GM19397 (cell line): ENCODE measurements around the gene SLC5A9.
"Not testable (repeated sequence)": the region's sequence is repeated elsewhere in the genome, so short reads cannot be mapped to it uniquely, and the experiment has no call there.

Experiments used
- ATAC-seq: cut with Tn5 transposase; IDR thresholded peaks from one replicate; pipeline ENCODE4 v1.9.1; 2021; ENCODE audit warnings: mild to moderate bottlenecking, moderate library complexity; ENCODE audit not compliant: unreplicated experiment

SLC5A9 gene

DNA sequence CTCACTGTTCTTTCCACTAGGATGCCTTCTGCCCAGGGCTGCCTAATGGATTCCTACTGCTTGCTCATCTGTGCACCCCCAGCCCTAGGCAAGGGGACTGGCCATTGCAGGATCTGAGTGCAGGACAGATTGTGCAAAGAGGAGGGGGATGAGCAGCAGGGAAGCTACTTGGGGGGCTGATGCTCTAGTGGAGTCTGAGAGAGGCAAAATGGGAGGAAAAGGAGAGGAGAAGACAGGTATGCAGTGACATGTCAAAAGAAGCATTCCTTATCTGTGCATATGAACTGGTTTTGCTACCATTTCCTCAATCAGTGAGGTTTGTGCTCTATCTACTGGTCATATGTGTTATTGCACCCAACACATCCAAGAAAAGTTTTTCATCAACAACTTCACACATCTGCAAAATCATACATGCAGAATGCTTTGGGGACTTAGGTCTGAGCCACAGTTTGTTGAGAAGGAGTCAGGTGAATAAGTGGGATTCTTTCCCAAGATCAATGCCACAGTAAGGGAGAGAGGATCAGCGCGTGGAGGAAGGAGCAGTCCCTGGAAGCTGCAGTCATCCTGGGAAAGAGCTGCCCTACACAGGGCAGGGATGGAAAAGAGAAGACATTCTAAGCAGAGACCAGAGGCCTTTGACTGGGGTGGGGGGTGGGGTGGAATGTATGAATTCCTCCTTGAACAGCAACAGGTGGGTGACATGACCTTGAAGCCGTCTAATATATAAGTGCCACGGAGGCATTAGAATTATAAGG, 14.4 kb downstream of the SLC5A9 start:
- ATAC-seq = no peak

DNA sequence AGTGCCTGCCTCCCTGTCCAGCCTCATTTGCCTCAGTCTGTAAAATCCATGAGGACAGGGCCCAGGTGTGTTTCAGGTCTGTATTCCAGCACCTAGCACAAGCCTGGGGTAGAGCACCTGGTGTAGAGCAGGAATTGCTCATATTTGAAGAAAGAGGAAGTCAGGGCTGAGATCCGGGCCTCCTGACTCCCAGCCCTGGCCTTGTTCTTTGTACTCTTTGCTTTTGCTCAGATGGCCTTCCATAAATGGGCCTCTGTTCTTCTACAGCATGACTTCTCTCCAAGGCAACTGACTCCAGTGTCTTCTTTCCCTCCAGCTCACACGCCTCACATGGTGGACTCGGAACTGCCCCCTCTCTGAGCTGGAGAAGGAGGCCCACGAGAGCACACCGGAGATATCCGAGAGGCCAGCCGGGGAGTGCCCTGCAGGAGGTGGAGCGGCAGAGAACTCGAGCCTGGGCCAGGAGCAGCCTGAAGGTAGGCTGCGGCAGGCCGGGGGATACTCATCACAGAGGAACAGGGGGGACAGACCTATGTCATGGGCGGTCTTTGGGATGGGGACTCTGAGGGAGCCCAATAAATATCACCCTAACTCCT, 19.7 kb downstream of the SLC5A9 start:
- ATAC-seq = no peak

DNA sequence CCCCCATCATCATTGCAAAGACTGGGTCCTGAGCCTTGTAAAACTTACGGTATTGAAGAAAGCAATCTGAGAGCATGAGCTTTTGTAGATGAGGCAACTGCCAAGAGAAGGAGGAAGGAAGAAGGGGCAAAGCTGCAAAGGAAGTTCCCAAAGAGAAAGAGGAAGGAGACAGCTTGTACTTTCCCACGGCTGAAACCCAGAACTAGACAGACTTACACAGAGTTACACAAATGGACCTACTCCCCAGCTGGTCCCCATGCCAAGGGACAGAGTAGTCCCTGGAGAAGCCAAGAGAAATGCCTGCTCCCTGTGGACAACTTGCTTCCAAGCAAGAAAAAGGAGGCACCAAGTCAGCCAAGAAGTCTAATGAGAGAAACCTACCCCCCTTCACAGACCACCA, 22.6 kb downstream of the SLC5A9 start:
- no peak for ATAC-seq

DNA sequence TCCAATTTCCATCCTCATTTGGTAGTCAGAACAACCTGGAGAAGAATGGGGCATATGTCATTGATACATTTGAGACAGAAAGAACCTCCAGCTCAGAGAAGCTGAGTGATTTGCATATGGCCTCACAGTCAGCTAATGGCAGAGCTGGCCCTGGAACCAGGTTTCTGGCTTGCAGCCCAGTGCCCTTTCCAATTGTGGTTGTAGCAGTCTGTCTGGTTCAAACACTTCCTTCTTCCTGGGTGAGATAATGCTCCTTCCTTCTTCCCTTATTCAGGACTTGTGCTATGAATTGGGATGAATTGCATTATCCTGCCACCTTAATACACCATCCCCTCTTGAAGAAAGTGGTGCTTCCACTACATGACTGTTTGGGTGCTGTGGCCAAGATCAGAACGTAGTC, 24.2 kb downstream of the SLC5A9 start:
- no peak for ATAC-seq

DNA sequence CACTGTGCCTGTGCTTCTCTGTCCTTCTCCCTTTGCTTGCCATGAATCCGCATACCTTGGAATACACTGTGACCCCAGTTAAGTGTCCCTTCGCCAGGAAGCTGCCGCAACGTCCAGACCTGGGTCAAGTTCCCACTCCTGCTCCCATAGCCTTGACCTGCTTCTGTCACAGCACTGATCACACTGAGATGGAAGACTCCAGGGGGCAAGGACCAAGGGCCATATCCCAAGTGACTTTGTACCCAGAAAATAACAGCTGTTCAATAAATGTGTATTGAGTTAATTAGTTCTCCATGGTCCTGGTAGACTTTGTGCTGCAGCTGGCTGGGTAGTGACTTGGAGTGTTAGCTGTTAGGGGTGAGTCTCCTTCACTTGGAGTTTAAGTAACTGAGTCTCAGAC, 25.8 kb downstream of the SLC5A9 start:
- ATAC-seq = no peak

DNA sequence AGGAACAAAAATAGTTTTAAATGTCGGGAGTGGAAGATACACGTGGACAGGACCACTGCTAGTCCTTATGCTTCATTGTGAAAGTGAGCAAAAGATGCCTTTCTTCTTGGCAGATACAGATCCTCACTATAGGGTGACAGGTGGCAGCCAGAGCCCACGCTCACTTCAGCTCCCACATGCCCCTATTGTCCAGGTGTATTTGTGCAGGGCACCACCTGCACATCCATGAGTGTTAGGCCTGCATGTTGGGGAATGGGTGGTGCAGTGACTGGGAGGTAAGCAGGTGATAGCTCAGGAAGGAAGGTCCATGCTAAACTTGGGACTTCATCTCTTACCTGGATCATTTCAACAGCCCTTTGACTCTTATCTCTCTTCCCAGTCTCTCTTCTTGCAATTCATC, 27.4 kb downstream of the SLC5A9 start:
- ATAC-seq = no peak

DNA sequence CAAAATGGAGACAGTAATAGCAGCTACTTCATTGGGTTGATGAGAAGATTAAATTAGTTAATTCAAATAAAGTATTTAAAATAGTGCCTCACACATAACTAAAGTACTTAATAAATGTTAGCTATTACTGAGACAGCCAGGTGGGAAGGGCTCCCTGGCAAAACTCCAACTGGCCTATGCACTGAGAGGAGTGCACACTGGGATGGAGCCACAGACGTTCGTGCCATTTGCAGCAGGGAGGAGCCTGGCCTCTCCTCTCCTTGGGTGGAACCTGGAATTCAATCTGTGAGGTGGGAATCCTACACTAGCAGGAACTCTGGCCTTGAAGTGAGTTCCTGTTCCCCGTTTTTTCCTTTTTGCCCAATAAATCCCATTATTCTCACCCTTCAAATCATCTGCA, 28.1 kb downstream of the SLC5A9 start:
- ATAC-seq = no peak

DNA sequence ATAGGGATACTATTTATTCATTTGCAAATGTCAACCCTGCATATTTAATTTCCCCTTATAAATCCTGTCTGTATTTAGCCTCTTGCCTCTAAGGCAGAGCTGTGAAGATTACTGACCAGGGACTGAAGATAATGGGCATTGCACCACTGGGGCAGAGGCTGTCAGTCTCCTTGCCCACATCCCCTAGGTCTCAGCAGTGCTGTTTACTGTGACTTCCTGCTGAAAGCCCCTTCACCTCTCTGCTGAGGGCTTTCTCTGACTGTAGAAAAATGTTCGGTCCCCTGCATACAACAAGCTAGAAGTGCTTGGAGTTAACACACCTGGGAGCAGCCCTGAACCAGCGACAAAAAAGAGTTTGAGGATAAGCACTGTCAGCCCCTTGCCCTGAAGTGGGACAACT, 28.8 kb downstream of the SLC5A9 start:
- no peak for ATAC-seq

DNA sequence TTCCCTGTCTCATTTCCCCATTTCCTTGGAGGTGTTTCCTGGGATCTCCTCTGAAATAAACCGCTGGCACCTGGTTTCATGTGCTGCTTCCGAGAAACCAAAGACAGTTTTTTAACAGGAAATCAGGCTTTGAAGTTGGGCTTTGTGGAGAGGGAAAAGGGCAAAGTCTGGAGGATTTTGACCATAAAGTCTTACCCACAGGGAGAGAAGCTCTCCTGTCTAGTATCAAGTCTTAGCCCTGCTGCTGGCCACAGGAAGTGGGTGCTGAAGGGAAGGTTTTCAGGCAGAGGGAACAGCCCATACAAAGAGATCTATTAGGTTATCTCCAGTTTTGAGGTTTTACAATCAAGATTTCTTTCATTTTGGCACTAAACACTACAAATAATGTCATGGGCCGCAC, 29.3 kb downstream of the SLC5A9 start:
- ATAC-seq = no peak

DNA sequence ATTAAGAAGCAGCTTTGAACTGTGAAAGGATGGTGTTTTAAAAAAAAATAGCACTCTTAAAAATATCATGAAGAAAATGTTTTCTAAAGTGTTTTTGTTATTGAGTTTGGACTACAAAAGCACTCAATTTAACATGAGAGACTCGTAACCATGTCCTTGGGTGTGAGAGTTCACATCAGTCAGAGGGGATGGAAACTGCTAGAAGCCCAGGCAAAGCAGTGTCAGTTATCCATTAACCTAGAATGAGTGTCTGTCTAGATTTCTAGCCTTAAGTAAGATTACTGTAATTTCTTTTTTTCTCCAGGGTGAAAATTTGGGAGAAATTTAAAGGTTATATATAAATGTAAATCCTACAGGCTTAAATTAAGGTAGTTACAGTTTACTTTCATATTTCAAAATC, 31.7 kb downstream of the SLC5A9 start:
- no peak for ATAC-seq

DNA sequence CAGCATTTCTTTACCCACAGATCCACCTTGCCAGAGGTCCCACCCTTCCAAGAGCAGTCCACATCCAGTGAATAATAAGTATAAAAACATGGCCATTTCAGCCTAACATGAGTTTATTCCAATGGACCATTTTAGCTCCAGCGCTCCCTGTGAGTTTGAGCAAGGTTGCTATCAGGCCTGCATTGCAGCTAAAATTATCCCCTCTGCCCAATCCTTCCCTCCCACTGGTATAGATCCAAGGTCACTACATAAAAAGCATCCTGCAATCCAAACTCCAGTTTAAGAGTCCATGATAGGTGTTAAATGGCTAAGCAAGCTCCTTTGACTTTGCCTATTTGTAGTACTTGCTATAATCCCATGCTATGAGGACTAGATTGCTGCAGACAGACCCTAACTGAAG, 35.6 kb downstream of the SLC5A9 start:
- no peak for ATAC-seq

DNA sequence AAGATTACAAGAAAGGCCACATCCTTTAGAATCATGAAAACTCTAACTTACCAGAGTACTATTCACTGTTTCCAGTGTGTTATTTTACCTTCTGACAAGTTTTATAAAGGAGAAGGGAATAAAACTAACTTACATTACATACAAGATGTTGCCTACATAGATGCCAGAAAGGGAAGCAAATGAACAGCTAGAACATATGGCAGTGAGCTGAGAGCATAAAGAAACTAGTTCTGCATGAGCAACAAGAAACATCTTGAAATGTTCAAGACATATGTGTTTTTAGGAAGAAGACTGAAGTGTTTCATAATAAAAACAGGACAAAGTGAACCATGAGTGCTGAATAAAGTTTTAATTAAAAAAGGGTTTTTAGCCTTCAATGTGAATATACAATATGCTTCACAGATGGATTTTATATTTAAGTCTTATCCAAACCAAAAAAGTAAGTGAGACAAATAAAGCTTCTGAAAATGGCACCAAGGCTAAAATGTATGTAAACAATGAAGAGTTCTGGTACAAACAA, 39.4 kb downstream of the SLC5A9 start:
- no peak for ATAC-seq

DNA sequence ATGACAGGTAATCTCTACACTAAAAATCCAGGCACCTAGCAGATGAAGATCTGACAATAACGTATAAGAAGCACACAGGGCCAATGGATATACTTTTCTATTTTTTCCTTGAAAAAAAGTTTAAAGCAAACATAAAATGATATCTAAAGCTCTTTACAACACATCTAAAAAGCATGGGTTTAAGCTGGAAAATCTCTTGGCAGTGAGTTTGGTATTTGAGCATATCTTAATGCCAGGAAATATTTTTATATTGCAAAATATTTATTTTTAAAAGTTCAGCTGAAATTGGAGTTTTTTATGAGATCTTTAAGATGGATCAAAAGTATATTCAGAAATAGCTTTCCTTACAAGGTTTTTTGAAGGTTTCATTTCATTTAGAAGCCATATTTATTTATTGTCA, 40.5 kb downstream of the SLC5A9 start:
- no peak for ATAC-seq

DNA sequence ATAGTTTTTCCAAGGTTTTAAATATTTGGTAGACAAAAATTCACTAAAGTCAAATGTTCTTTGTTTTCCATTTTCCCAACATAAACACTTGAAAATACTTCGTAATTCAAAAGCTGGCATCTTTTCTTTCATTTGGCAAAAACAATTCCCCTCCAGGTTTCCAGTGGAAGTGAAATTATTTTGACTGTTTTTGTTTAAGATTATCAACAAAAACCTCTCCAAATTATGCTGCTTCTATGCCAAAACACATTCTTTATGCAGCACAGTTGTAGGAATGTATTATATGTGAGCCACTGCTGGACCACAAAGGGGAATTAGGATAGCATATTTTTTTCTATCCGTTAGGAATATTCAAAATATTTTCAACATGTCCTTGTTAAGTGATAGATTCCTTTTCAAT, 44.1 kb downstream of the SLC5A9 start:
- ATAC-seq = no peak

DNA sequence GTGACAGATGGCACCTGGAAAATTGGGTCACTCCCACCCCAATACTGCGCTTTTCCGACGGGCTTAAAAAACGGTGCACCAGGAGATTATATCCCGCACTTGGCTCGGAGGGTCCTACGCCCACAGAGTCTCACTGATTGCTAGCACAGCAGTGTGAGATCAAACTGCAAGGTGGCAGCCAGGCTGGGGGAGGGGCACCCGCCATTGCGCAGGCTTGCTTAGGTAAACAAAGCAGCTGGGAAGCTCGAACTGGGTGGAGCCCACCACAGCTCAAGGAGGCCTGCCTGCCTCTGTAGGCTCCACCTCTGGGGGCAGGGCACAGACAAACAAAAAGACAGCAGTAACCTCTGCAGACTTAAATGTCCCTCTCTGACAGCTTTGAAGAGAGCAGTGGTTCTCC, 54.9 kb downstream of the SLC5A9 start:
- not testable (repeated sequence) for ATAC-seq

DNA sequence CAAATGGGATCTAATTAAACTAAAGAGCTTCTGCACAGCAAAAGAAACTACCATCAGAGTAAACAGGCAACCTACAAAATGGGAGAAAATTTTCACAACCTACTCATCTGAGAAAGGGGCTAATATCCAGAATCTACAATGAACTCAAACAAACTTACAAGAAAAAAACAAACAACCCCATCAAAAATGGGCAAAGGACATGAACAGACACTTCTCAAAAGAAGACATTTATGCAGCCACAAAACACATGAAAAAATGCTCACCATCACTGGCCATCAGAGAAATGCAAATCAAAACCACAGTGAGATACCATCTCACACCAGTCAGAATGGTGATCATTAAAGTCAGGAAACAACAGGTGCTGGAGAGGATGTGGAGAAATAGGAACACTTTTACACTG, 59.8 kb downstream of the SLC5A9 start:
- ATAC-seq = not testable (repeated sequence)

DNA sequence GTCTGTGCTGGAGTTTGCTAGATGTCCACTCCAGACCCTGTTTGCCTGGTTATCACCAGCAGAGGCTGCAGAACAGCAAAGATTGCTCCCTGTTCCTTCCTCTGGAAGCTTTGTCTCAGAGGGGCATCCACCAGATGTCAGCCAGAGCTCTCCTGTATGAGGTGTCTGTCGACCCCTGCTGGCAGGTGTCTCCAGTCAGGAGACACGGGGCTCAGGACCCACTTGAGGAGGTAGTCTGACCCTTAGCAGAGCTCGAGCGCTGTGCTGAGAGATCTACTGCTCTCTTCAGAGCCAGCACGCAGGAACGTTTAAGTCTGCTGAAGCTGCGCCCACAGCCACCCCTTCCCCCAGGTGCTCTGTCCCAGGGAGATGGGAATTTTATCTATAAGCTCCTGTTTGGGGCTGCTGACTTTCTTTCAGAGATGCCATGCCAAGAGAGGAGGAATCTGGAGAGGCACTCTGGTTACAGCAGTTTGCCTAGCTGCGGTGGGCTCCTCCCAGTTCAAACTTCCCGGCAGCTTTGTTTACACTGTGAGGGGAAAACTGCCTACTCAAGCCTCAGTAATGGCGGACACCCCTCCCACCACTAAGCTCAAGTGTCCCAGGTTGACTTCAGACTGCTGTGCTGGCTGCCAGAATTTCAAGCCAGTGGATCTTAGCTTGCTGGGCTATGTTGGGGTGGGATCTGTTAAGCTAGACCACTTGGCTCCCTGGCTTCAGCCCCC, 62.3 kb downstream of the SLC5A9 start:
- not testable (repeated sequence) for ATAC-seq

DNA sequence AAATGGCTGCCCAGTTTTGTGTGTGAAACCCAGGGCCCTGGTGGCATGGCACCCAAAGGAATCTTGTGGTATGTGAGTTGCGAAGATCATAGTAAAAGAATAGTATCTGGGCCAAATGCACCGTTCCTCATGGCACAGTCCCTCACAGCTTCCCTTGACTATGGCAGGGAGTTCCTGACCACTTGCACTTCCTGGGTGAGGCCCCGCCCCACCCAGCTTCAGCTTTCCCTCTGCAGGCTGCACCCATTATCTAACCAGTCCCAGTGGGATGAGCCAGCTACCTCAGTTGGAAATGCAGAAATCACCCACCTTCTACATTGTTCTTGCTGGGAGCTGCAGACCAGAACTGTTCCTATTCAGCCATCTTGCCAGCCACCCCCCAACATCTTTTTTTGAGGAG, 63.0 kb downstream of the SLC5A9 start:
- no peak for ATAC-seq

DNA sequence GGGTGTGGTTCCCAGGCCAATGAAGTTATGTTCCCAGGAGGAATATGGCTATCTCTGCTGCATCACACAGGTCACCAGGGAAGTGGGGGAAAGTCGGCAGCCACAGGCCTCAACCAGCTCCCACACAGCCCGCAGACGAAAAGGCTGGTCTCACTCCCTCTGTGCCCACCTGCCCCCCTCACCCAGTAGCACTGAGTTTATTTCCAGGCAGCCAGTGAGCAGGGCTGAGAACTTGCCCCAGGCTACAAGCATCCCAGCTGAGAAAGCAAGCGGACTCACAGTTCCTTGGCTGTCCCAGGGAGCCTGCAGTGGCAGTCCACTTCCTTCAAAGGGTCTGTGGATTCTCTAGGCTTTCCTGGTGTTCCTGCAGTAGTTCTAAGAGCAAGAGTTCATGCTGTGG, 68.9 kb downstream of the SLC5A9 start:
- ATAC-seq = no peak

DNA sequence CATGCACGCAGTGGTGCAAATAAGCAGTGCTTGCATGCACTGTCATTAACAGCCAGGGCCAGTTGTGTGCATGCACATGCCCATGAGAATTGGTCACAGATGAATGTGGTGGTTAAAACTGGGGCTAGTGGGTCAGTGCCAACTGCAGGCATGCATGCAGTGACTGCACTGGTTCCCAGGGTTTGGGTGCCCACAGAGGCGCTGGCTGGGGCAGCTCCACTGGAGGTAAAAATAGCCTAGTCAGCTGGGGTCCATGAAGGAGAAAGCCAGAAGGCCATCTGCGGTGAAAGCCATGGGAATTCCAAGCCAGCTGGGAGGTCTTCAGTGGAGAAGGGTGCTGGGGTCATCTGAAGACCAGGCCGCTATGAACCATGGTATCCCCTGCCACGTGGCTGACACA, 70.2 kb downstream of the SLC5A9 start:
- ATAC-seq = no peak

DNA sequence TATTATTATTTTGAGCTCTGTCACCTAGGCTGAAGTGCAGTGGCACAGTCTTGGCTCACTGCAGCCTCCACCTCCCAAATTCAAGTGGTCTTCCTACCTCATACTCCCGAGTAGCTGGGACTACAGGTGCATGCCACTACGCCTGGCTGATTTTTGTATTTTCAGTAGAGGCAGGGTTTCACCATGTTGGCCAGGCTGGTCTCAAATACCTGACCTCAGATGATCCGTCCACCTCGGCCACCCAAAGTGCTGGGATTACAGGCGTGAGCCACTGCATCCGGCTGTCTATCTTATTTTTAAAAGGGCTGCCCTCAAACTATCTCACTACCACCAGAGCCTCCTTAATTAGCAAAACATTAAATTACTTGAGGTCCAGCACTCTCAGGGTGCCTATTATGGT, 71.6 kb downstream of the SLC5A9 start:
- ATAC-seq = not testable (repeated sequence)

DNA sequence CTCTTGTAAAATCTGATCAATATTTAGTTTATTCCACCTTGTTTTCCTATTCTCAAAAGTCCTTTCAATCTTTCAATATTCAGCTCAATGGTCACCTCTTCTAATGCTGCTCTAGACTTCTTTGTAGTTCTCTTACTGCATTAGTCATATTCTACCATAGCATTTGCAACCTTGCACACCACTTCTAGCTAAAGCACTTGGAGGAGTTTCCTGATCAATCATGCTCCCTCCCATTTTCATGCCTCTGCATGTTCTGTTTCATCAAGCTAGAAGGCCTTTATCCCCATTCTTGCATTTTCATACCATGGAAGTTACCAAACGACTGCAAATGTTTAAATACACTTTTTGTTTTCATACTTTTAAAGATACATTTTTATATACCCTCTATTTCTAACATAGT, 72.1 kb downstream of the SLC5A9 start:
- no peak for ATAC-seq
